GM23338 (cell line): ENCODE measurements around the gene MCU. TPM values are rescaled to one million over a fixed set of nuclear protein-coding genes. Genes with fewer than 3 reads are reported as not detected.
A peak's percentile ranks its signal among the peaks of the same experiment; 100 is the strongest.

Experiments used
- ATAC-seq: fragments of 200-7000 bp; cut with Tn5 transposase; 3 replicates; pipeline ENCODE4 v1.9.1; 2020
- DNase-seq: peaks from one replicate; pipeline ENCODE4 v3.0.0-alpha.2; 2015; ENCODE audit warnings: low spot score
- H2AFZ ChIP-seq: fragments of 200-600 bp; sonication (generic); 2 replicates; pipeline ENCODE4 v1.8.0; 2016; ENCODE audit warnings: antibody characterized with exemption, mild to moderate bottlenecking, moderate library complexity
- H3F3A ChIP-seq: fragments of 200-600 bp; sonication (generic); replicated peaks from 2 replicates; pipeline ENCODE4 v1.8.0; 2017; ENCODE audit warnings: antibody characterized with exemption, mixed run types, low read depth
- H3K27ac ChIP-seq: fragments of 200-600 bp; sonication (generic); 2 replicates; pipeline ENCODE4 v1.6.1; 2016; ENCODE audit warnings: low read depth
- H3K27me3 ChIP-seq: fragments of 200-600 bp; sonication (generic); 2 replicates; pipeline ENCODE4 v1.8.0; 2016; ENCODE audit warnings: mild to moderate bottlenecking, mixed run types, moderate library complexity; ENCODE audit not compliant: insufficient read depth
- H3K36me3 ChIP-seq: fragments of 200-600 bp; sonication (generic); 2 replicates; pipeline ENCODE4 v1.8.0; 2016; ENCODE audit warnings: mild to moderate bottlenecking; ENCODE audit not compliant: insufficient read depth
- H3K4me1 ChIP-seq: fragments of 200-600 bp; sonication (generic); 2 replicates; pipeline ENCODE4 v1.8.0; 2016; ENCODE audit warnings: mild to moderate bottlenecking, moderate library complexity; ENCODE audit not compliant: insufficient read depth
- H3K4me2 ChIP-seq: fragments of 200-600 bp; sonication (generic); 2 replicates; pipeline ENCODE4 v1.7.1; 2017; ENCODE audit warnings: mixed run types
- H3K4me3 ChIP-seq: fragments of 200-600 bp; sonication (generic); 2 replicates; pipeline ENCODE4 v1.6.1; 2016; ENCODE audit warnings: mixed run types
- H3K79me2 ChIP-seq: fragments of 200-600 bp; sonication (generic); replicated peaks from 2 replicates; pipeline ENCODE4 v1.8.0; 2017; ENCODE audit warnings: mild to moderate bottlenecking; ENCODE audit not compliant: insufficient read depth
- H3K9me2 ChIP-seq: fragments of 200-600 bp; sonication (generic); 2 replicates; pipeline ENCODE4 v1.8.0; 2017; ENCODE audit not compliant: insufficient read depth
- H4K20me1 ChIP-seq: fragments of 200-600 bp; sonication (generic); replicated peaks from 2 replicates; pipeline ENCODE4 v1.8.0; 2017; ENCODE audit warnings: mild to moderate bottlenecking; ENCODE audit not compliant: insufficient read depth
- H3K27ac Mint-ChIP-seq: 2 replicates; pipeline ENCODE4 v1.8.0; 2020; ENCODE audit warnings: inconsistent platforms, mild to moderate bottlenecking, moderate library complexity, mixed read lengths
- H3K27me3 Mint-ChIP-seq: 3 replicates; pipeline ENCODE4 v1.8.0; 2022; ENCODE audit warnings: low read depth, mild to moderate bottlenecking, moderate library complexity, mixed read lengths, inconsistent platforms; ENCODE audit not compliant: insufficient read depth, poor library complexity
- H3K36me3 Mint-ChIP-seq: 3 replicates; pipeline ENCODE4 v1.8.0; 2021; ENCODE audit warnings: low read depth, mild to moderate bottlenecking, inconsistent platforms, moderate library complexity, mixed read lengths
- H3K4me1 Mint-ChIP-seq: 3 replicates; pipeline ENCODE4 v1.8.0; 2020; ENCODE audit warnings: mild to moderate bottlenecking, inconsistent platforms, mixed read lengths
- H3K4me3 Mint-ChIP-seq: 3 replicates; pipeline ENCODE4 v1.8.0; 2021; ENCODE audit warnings: moderate library complexity, mild to moderate bottlenecking, inconsistent platforms, mixed read lengths
- H3K9me3 Mint-ChIP-seq: 3 replicates; pipeline ENCODE4 v1.8.0; 2020; ENCODE audit warnings: moderate library complexity, mild to moderate bottlenecking, inconsistent platforms, mixed read lengths
- CREB1 ChIP-seq: fragments of 250-450 bp; sonication (Bioruptor Pico); IDR thresholded peaks from 2 replicates; pipeline ENCODE4 v1.5.0; 2020; ENCODE audit warnings: low read depth, mild to moderate bottlenecking, moderate library complexity
- CTCF ChIP-seq, 2 experiments: fragments of 200-600 bp in 1 of 2; sonication (generic) in 1 of 2; conservative IDR thresholded peaks; 2 replicates each; pipeline versions ENCODE4 v1.5.1 to v1.6.1; 2016 to 2017; ENCODE audit warnings: antibody characterized with exemption in 2 of 2, low read depth in 2 of 2, mild to moderate bottlenecking in 2 of 2, moderate library complexity in 1 of 2
- EZH2 ChIP-seq: fragments of 200-600 bp; sonication (generic); IDR thresholded peaks from one replicate; pipeline ENCODE4 v1.8.0; 2017; ENCODE audit warnings: antibody characterized with exemption, mild to moderate bottlenecking, low read depth; ENCODE audit not compliant: unreplicated experiment
- EZH2phosphoT487 ChIP-seq: fragments of 200-600 bp; sonication (generic); IDR thresholded peaks from one replicate; pipeline ENCODE4 v1.8.1; 2018; ENCODE audit warnings: antibody characterized with exemption; ENCODE audit not compliant: unreplicated experiment
- JUNB ChIP-seq: IDR thresholded peaks from one replicate; pipeline ENCODE4 v1.6.1; 2016; ENCODE audit warnings: antibody characterized with exemption; ENCODE audit not compliant: unreplicated experiment
- NANOG ChIP-seq: IDR thresholded peaks from 2 replicates; pipeline ENCODE4 v1.6.1; 2016; ENCODE audit warnings: antibody characterized with exemption, borderline replicate concordance
- POLR2AphosphoS5 ChIP-seq: IDR thresholded peaks from 2 replicates; pipeline ENCODE4 v1.6.1; 2016; ENCODE audit warnings: antibody characterized with exemption, low read depth
- REST ChIP-seq: IDR thresholded peaks from one replicate; pipeline ENCODE4 v1.6.1; 2018; ENCODE audit warnings: antibody characterized with exemption; ENCODE audit not compliant: unreplicated experiment
- STAT1 ChIP-seq: IDR thresholded peaks from one replicate; pipeline ENCODE4 v1.6.1; 2016; ENCODE audit warnings: antibody characterized with exemption; ENCODE audit not compliant: unreplicated experiment
- ZNF114 ChIP-seq: fragments of 250-450 bp; sonication (Bioruptor Pico); IDR thresholded peaks from 2 replicates; pipeline ENCODE4 v1.5.0; 2020; ENCODE audit warnings: mild to moderate bottlenecking, moderate library complexity
- ZNF331 ChIP-seq: fragments of 250-450 bp; sonication (Bioruptor Pico); IDR thresholded peaks from 2 replicates; pipeline ENCODE4 v1.5.0; 2020; ENCODE audit warnings: low read depth, mild to moderate bottlenecking, moderate library complexity
- polyA plus RNA-seq: library from polyadenylated mRNA; unstranded; fragments of >200 nt; fragmentation: Nextera tagmentation; extraction: Ambion mirVana; gene quantifications from 2 replicates; pipeline ENCODE4 v1.2.1, GENCODE V29; 2016
- total RNA-seq: library from RNA; depleted of rRNA; stranded (reverse); fragments of >200 nt; shearing (Covaris generic); gene quantifications from 2 replicates; pipeline ENCODE4 v1.2.3, GENCODE V29; 2014
- TF ChIP-seq, protein P1 (sequence below): IDR thresholded peaks from 2 replicates; pipeline ENCODE4 v1.6.1; 2016; ENCODE audit warnings: antibody characterized with exemption
- TF ChIP-seq, protein P2 (sequence below): fragments of 250-450 bp; sonication (Bioruptor Pico); IDR thresholded peaks from 2 replicates; pipeline ENCODE4 v1.5.0; 2020; ENCODE audit warnings: mild to moderate bottlenecking, moderate library complexity

MCU gene
- total and polyA plus RNA-seq, 2 experiments from 2014 or later, result 41.8 to 68.2 TPM

GRCh38 chr10:72757732-72758131 lies 65.8 kb downstream of the MCU start:
- H3K4me2 ChIP-seq, result peak overlapping the region; percentile 66
- Mint-ChIP-seq H3K36me3 (no peaks in the 10 kb centered on the region), H3K9me3 (no peaks in the 10 kb centered on the region), H3K27ac (peak overlapping the region; percentile 83), H3K4me1 (peaks cover 65% of the 10 kb centered on the region), H3K27me3 (peaks cover 9% of the 10 kb centered on the region), H3K4me3 (peak overlapping the region; percentile 18; the same call in 1 of the 3 replicates)
- no peaks in the 10 kb centered on the region for H3K36me3 ChIP-seq
- peaks cover 74% of the 10 kb centered on the region for H3K79me2 ChIP-seq
- no peaks in the 10 kb centered on the region for H4K20me1 ChIP-seq
- no peaks in the 10 kb centered on the region for H3K27me3 ChIP-seq
- peaks cover 60% of the 10 kb centered on the region for H3K4me1 ChIP-seq
- no peak overlapping the region for H2AFZ ChIP-seq
- ATAC-seq (no peak), DNase-seq (no peak)
- no peaks in the 10 kb centered on the region for H3K9me2 ChIP-seq
- peak overlapping the region; percentile 94 for H3K27ac ChIP-seq
- TF ChIP-seq CTCF (conservative IDR thresholded peaks at IDR 0.05; ENCODE audit: low read depth in 2 of 2), result no peak
- no peak for TF ChIP-seq EZH2phosphoT487
- TF ChIP-seq POLR2AphosphoS5, result no peak
- TF ChIP-seq STAT1, result no peak
- no peak for TF ChIP-seq REST
- no peak for TF ChIP-seq CREB1 (CRISPR knock-in tag)
- no peak for TF ChIP-seq NANOG
- TF ChIP-seq, protein P1, sequence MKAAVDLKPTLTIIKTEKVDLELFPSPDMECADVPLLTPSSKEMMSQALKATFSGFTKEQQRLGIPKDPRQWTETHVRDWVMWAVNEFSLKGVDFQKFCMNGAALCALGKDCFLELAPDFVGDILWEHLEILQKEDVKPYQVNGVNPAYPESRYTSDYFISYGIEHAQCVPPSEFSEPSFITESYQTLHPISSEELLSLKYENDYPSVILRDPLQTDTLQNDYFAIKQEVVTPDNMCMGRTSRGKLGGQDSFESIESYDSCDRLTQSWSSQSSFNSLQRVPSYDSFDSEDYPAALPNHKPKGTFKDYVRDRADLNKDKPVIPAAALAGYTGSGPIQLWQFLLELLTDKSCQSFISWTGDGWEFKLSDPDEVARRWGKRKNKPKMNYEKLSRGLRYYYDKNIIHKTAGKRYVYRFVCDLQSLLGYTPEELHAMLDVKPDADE, result no peak
- TF ChIP-seq EZH2, result no peak
- TF ChIP-seq ZNF114, result no peak
- no peak for TF ChIP-seq ZNF331 (CRISPR knock-in tag)
- TF ChIP-seq, protein P2, sequence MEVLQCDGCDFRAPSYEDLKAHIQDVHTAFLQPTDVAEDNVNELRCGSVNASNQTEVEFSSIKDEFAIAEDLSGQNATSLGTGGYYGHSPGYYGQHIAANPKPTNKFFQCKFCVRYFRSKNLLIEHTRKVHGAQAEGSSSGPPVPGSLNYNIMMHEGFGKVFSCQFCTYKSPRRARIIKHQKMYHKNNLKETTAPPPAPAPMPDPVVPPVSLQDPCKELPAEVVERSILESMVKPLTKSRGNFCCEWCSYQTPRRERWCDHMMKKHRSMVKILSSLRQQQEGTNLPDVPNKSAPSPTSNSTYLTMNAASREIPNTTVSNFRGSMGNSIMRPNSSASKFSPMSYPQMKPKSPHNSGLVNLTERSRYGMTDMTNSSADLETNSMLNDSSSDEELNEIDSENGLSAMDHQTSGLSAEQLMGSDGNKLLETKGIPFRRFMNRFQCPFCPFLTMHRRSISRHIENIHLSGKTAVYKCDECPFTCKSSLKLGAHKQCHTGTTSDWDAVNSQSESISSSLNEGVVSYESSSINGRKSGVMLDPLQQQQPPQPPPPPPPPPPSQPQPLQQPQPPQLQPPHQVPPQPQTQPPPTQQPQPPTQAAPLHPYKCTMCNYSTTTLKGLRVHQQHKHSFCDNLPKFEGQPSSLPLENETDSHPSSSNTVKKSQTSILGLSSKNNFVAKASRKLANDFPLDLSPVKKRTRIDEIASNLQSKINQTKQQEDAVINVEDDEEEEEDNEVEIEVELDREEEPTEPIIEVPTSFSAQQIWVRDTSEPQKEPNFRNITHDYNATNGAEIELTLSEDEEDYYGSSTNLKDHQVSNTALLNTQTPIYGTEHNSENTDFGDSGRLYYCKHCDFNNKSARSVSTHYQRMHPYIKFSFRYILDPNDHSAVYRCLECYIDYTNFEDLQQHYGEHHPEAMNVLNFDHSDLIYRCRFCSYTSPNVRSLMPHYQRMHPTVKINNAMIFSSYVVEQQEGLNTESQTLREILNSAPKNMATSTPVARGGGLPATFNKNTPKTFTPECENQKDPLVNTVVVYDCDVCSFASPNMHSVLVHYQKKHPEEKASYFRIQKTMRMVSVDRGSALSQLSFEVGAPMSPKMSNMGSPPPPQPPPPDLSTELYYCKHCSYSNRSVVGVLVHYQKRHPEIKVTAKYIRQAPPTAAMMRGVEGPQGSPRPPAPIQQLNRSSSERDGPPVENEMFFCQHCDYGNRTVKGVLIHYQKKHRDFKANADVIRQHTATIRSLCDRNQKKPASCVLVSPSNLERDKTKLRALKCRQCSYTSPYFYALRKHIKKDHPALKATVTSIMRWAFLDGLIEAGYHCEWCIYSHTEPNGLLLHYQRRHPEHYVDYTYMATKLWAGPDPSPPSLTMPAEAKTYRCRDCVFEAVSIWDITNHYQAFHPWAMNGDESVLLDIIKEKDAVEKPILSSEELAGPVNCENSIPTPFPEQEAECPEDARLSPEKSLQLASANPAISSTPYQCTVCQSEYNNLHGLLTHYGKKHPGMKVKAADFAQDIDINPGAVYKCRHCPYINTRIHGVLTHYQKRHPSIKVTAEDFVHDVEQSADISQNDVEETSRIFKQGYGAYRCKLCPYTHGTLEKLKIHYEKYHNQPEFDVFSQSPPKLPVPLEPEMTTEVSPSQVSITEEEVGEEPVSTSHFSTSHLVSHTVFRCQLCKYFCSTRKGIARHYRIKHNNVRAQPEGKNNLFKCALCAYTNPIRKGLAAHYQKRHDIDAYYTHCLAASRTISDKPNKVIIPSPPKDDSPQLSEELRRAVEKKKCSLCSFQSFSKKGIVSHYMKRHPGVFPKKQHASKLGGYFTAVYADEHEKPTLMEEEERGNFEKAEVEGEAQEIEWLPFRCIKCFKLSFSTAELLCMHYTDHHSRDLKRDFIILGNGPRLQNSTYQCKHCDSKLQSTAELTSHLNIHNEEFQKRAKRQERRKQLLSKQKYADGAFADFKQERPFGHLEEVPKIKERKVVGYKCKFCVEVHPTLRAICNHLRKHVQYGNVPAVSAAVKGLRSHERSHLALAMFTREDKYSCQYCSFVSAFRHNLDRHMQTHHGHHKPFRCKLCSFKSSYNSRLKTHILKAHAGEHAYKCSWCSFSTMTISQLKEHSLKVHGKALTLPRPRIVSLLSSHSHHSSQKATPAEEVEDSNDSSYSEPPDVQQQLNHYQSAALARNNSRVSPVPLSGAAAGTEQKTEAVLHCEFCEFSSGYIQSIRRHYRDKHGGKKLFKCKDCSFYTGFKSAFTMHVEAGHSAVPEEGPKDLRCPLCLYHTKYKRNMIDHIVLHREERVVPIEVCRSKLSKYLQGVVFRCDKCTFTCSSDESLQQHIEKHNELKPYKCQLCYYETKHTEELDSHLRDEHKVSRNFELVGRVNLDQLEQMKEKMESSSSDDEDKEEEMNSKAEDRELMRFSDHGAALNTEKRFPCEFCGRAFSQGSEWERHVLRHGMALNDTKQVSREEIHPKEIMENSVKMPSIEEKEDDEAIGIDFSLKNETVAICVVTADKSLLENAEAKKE (CRISPR knock-in tag), result no peak
- no peak for TF ChIP-seq JUNB
- H3F3A ChIP-seq, result 0 out of 2 replicates have a peak, but pooled peaks cover 5% of the 10 kb centered on the region
- 0 out of 2 replicates have a peak overlapping the region, but pooled peaks have one; percentile 39 for H3K4me3 ChIP-seq
